Measurements from ENCODE around the gene POLR1A. TPM values are rescaled to one million over a fixed set of nuclear protein-coding genes. Genes with fewer than 3 reads are reported as not detected.

POLR1A gene
- total RNA-seq, 1 experiment from 2014 or later: 47.5 TPM

DNA sequence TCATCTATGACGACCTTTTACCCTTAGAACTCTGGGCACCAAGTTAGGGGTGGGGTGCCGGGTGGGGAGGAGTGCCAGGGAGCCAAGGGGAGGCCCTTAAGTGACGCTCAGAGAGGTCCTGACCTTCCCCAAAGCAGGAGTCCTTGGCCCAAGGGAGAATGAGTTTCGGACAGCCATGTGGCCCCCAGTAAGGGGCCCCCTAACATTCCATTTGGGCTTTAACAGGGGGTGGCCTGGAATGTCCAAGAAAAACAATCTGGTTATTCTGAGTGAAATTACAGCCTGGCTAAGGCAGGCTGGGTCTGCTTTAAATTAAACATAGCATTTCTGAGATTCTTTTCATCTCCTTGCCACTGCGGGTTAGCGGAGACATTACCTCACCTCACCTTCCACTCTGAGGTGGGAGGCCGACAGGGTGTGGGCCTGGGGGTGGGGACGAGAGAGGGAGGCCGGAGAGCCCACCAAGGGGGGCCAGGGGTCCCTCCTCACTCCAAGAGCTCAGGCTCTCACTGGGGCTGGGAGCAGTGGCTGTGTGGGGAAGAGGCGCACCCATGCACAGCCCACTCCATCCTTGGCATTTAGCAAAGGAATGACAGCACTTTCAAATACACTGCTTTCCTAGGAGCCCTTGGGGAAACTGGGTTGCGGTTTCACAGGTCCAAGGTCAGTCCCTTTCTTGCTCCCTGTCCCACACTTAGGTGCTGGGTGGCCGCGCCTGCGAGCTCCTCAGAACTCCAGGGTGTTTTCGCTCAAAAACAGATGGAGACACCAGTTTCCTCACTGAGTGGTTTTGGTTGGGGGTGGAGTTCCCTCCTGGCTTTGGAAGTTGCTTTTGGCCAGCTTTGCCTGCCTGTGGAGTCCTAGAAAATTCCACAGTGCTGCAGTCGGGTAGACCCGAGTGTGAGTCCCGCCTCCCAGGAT lies 107.4 kb downstream of the POLR1A start:
- Mint-ChIP-seq H3K4me1 (peaks cover 7% of the 10 kb centered on the region), H3K36me3 (peaks cover 3% of the 10 kb centered on the region; the same call in 1 of the 2 replicates), H3K9me3 (peaks cover 4% of the 10 kb centered on the region), H3K4me3 (no peak overlapping the region), H3K27me3 (ENCODE audit: low read depth) (no peaks in the 10 kb centered on the region; the same call in 1 of the 2 replicates), H3K27ac (no peak overlapping the region)
- no peak for TF ChIP-seq GRHL2 (CRISPR knock-in tag; IDR thresholded peaks at IDR 0.05; ENCODE audit: insufficient replicate concordance, severe bottlenecking)
- CTCF ChIA-PET: interaction anchor here (1.0 kb wide), 1 partner anchor 171 kb away, joined by 4 read pairs; no protein-coding TSS in a partner anchor
- DNase-seq (ENCODE audit: low spot score) (no peak), ATAC-seq (peak; percentile 27; the same call in 1 of the 2 replicates)
- POLR2A ChIA-PET: no interaction called here

DNA sequence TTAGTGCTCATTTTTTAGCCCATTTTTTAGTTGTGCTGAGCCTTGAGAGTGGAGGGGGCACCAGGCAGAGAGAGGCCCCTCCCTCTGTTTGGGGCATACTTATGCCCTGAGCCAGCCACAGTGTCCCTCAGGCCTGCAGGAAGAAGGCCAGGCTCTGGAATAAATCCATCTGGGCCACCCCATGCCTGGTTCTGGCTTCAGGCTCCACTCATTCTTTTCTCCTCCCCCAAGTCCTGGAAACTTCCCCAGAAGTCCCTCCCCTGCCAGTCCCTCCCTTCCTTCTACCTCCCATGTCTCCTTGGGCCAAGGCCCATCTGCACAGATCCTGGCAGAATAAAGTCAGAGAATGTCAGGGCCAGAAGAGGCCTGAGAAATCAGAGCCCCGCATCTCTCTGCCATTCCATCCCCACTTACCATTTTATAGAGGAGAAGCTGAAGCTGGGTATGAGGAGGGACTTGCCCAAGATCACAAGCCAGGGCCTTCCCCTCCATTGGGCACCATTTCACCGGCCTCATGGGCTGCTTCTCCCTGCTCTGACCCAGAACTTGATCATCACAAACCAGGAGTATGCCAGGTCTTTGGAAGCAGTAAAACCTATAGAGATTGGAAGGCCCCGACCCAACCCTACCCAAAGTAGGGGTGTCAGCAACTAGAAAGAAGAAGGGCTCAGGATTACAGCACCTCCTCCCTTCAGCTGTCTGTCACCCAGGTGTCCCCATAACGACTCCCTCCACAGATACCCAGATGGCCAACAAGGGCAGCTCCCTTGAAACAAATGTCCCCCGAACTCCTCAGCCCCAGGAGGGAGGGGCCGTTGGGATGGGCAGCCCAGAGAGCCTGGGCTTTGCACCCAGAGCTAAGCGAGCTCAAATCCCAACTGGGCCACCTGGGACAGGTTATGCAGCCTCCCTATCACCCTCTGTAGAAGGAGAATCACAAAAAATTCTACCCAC lies 108.4 kb downstream of the POLR1A start:
- DNase-seq (ENCODE audit: low spot score) (no peak), ATAC-seq (no peak)
- no peak overlapping the region for H3K4me3 Mint-ChIP-seq
- no peak overlapping the region for H3K27ac Mint-ChIP-seq
- peaks cover 7% of the 10 kb centered on the region for H3K4me1 Mint-ChIP-seq
- peaks cover 3% of the 10 kb centered on the region; the same call in 1 of the 2 replicates for H3K36me3 Mint-ChIP-seq
- H3K9me3 Mint-ChIP-seq: peaks cover 4% of the 10 kb centered on the region
- no peaks in the 10 kb centered on the region; the same call in 1 of the 2 replicates for H3K27me3 Mint-ChIP-seq (ENCODE audit: low read depth)
- CTCF ChIA-PET: no interaction called here
- POLR2A ChIA-PET: no interaction called here
- TF ChIP-seq ETV6 (CRISPR knock-in tag; IDR thresholded peaks at IDR 0.05) (no peak), CREB1 (CRISPR knock-in tag; IDR thresholded peaks at IDR 0.05) (no peak), SOX15 (CRISPR knock-in tag; IDR thresholded peaks at IDR 0.05) (no peak), GABPB1 (CRISPR knock-in tag; IDR thresholded peaks at IDR 0.05) (no peak), ARID4B (CRISPR knock-in tag; IDR thresholded peaks at IDR 0.05; ENCODE audit: borderline replicate concordance) (no peak), FOXP1 (CRISPR knock-in tag; IDR thresholded peaks at IDR 0.05; ENCODE audit: borderline replicate concordance) (no peak), ATF2 (CRISPR knock-in tag; IDR thresholded peaks at IDR 0.05; ENCODE audit: borderline replicate concordance, low read depth) (no peak), ZBTB21 (CRISPR knock-in tag; IDR thresholded peaks at IDR 0.05; ENCODE audit: borderline replicate concordance) (no peak), SMAD4 (CRISPR knock-in tag; IDR thresholded peaks at IDR 0.05) (no peak), GTF2I (CRISPR knock-in tag; conservative IDR thresholded peaks at IDR 0.05) (no peak), ZNF396 (CRISPR knock-in tag; IDR thresholded peaks at IDR 0.05; ENCODE audit: borderline replicate concordance) (no peak), ERG (CRISPR knock-in tag; IDR thresholded peaks at IDR 0.05) (no peak), ESRRA (CRISPR knock-in tag; IDR thresholded peaks at IDR 0.05; ENCODE audit: borderline replicate concordance) (no peak), ZNF232 (CRISPR knock-in tag; IDR thresholded peaks at IDR 0.05) (no peak), TEAD4 (CRISPR knock-in tag; IDR thresholded peaks at IDR 0.05) (no peak), JAZF1 (CRISPR knock-in tag; IDR thresholded peaks at IDR 0.05) (no peak)
- TF ChIP-seq, protein P1, sequence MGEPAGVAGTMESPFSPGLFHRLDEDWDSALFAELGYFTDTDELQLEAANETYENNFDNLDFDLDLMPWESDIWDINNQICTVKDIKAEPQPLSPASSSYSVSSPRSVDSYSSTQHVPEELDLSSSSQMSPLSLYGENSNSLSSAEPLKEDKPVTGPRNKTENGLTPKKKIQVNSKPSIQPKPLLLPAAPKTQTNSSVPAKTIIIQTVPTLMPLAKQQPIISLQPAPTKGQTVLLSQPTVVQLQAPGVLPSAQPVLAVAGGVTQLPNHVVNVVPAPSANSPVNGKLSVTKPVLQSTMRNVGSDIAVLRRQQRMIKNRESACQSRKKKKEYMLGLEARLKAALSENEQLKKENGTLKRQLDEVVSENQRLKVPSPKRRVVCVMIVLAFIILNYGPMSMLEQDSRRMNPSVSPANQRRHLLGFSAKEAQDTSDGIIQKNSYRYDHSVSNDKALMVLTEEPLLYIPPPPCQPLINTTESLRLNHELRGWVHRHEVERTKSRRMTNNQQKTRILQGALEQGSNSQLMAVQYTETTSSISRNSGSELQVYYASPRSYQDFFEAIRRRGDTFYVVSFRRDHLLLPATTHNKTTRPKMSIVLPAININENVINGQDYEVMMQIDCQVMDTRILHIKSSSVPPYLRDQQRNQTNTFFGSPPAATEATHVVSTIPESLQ (CRISPR knock-in tag; IDR thresholded peaks at IDR 0.05): no peak
- TF ChIP-seq, protein P2, sequence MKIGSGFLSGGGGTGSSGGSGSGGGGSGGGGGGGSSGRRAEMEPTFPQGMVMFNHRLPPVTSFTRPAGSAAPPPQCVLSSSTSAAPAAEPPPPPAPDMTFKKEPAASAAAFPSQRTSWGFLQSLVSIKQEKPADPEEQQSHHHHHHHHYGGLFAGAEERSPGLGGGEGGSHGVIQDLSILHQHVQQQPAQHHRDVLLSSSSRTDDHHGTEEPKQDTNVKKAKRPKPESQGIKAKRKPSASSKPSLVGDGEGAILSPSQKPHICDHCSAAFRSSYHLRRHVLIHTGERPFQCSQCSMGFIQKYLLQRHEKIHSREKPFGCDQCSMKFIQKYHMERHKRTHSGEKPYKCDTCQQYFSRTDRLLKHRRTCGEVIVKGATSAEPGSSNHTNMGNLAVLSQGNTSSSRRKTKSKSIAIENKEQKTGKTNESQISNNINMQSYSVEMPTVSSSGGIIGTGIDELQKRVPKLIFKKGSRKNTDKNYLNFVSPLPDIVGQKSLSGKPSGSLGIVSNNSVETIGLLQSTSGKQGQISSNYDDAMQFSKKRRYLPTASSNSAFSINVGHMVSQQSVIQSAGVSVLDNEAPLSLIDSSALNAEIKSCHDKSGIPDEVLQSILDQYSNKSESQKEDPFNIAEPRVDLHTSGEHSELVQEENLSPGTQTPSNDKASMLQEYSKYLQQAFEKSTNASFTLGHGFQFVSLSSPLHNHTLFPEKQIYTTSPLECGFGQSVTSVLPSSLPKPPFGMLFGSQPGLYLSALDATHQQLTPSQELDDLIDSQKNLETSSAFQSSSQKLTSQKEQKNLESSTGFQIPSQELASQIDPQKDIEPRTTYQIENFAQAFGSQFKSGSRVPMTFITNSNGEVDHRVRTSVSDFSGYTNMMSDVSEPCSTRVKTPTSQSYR (CRISPR knock-in tag; IDR thresholded peaks at IDR 0.05): no peak
